IMR-90 (cell line): ENCODE measurements around the gene CPLX3. TPM values are rescaled to one million over a fixed set of nuclear protein-coding genes. Genes with fewer than 3 reads are reported as not detected.
A peak's percentile ranks its signal among the peaks of the same experiment; 100 is the strongest.

Experiments
- ATAC-seq: fragments of 200-7000 bp; cut with Tn5 transposase; 2 replicates; pipeline ENCODE4 v1.9.1; 2020; ENCODE audit warnings: low read depth, mild to moderate bottlenecking, moderate library complexity
- BruUV-seq: library from RNA; stranded (reverse); fragments of 400-500 nt; replicated peaks from 2 replicates; lab custom pipeline; 2021; lab: Mats Ljungman, UMichigan
- CTCF ChIA-PET: fragments of 300-600 bp; formaldehyde crosslinking; extraction: SDS; loops from one replicate; lab custom pipeline; 2021; ENCODE audit warnings: antibody characterized with exemption; lab: Yijun Ruan, JAX
- POLR2A ChIA-PET: fragments of 300-600 bp; sonication (Branson Sonifier 250); formaldehyde crosslinking; loops from one replicate; lab custom pipeline; 2022; ENCODE audit warnings: antibody characterized with exemption; ENCODE audit not compliant: unreplicated experiment; lab: Charles Lee
- DNase-seq: peaks from one replicate; pipeline ENCODE4 v3.0.0; 2013
- H2AFZ ChIP-seq: replicated peaks from 2 replicates; pipeline ENCODE3; 2013; ENCODE audit warnings: low read length, mild to moderate bottlenecking; ENCODE audit not compliant: poor library complexity
- H2AK5ac ChIP-seq: 2 replicates; pipeline ENCODE4 v1.6.1; 2013; ENCODE audit warnings: low read depth, low read length, inconsistent platforms
- H2AK9ac ChIP-seq: replicated peaks from 2 replicates; pipeline ENCODE3; 2013; ENCODE audit warnings: mild to moderate bottlenecking, low read depth, low read length, moderate library complexity; ENCODE audit not compliant: poor library complexity
- H2BK120ac ChIP-seq: 2 replicates; pipeline ENCODE4 v1.6.1; 2013; ENCODE audit warnings: low read depth, low read length, inconsistent platforms
- H2BK15ac ChIP-seq: 3 replicates; pipeline ENCODE4 v1.6.1; 2013; ENCODE audit warnings: low read depth, low read length, inconsistent platforms
- H2BK20ac ChIP-seq: 2 replicates; pipeline ENCODE4 v1.6.1; 2013; ENCODE audit warnings: low read depth, mild to moderate bottlenecking, inconsistent platforms, low read length, moderate library complexity
- H2BK5ac ChIP-seq: 2 replicates; pipeline ENCODE4 v1.6.1; 2013; ENCODE audit warnings: mild to moderate bottlenecking, low read depth, low read length, inconsistent platforms; ENCODE audit not compliant: poor library complexity, severe bottlenecking
- H3K14ac ChIP-seq: replicated peaks from 2 replicates; pipeline ENCODE4 v1.6.1; 2013; ENCODE audit warnings: low read depth, low read length, inconsistent platforms
- H3K18ac ChIP-seq: 2 replicates; pipeline ENCODE4 v1.6.1; 2013; ENCODE audit warnings: low read depth, low read length, control low read depth
- H3K23ac ChIP-seq: 2 replicates; pipeline ENCODE4 v1.6.1; 2013; ENCODE audit warnings: low read depth, low read length, inconsistent platforms
- H3K27ac ChIP-seq: 2 replicates; pipeline ENCODE4 v1.5.1; 2013; ENCODE audit warnings: mild to moderate bottlenecking, control low read depth, low read length; ENCODE audit not compliant: insufficient read depth
- H3K27me3 ChIP-seq: 2 replicates; pipeline ENCODE4 v1.6.1; 2013; ENCODE audit warnings: low read length; ENCODE audit not compliant: control insufficient read depth, insufficient read depth
- H3K36me3 ChIP-seq: 2 replicates; pipeline ENCODE4 v1.6.1; 2013; ENCODE audit warnings: low read length, mixed read lengths; ENCODE audit not compliant: control insufficient read depth, insufficient read depth
- H3K4ac ChIP-seq: 2 replicates; pipeline ENCODE4 v1.6.1; 2013; ENCODE audit warnings: low read depth, low read length, inconsistent platforms
- H3K4me1 ChIP-seq: 2 replicates; pipeline ENCODE4 v1.6.1; 2013; ENCODE audit warnings: low read length, mixed read lengths; ENCODE audit not compliant: control insufficient read depth, insufficient read depth
- H3K4me2 ChIP-seq: 2 replicates; pipeline ENCODE4 v1.6.1; 2013; ENCODE audit warnings: low read depth, mild to moderate bottlenecking, control low read depth, low read length, moderate library complexity
- H3K4me3 ChIP-seq: 2 replicates; pipeline ENCODE4 v1.5.1; 2013; ENCODE audit warnings: low read depth, mild to moderate bottlenecking, control low read depth, low read length, moderate library complexity; ENCODE audit not compliant: insufficient read depth
- H3K56ac ChIP-seq: 2 replicates; pipeline ENCODE4 v1.6.1; 2013; ENCODE audit warnings: low read length, inconsistent platforms; ENCODE audit not compliant: insufficient read depth; ENCODE audit errors: extremely low read depth
- H3K79me1 ChIP-seq, 2 experiments: 2 replicates each; pipeline ENCODE4 v1.6.1; 2013; ENCODE audit warnings: low read length in 2 of 2, inconsistent platforms in 1 of 2, low read depth in 1 of 2
- H3K9ac ChIP-seq: 2 replicates; pipeline ENCODE4 v1.6.1; 2013; ENCODE audit warnings: low read depth, low read length, control low read depth
- H3K9me1 ChIP-seq: 2 replicates; pipeline ENCODE4 v1.6.1; 2013; ENCODE audit warnings: low read length, inconsistent platforms; ENCODE audit not compliant: insufficient read depth
- H3K9me3 ChIP-seq: 2 replicates; pipeline ENCODE4 v1.6.1; 2013; ENCODE audit warnings: low read length; ENCODE audit not compliant: control insufficient read depth, insufficient read depth
- H4K20me1 ChIP-seq: 2 replicates; pipeline ENCODE4 v1.6.1; 2013; ENCODE audit warnings: low read length, inconsistent platforms; ENCODE audit not compliant: insufficient read depth
- H4K5ac ChIP-seq: 2 replicates; pipeline ENCODE4 v1.6.1; 2013; ENCODE audit warnings: mild to moderate bottlenecking, low read depth, low read length, control low read depth
- H4K8ac ChIP-seq, 2 experiments: 2 replicates each; pipeline ENCODE4 v1.6.1; 2013; ENCODE audit warnings: low read depth in 2 of 2, low read length in 2 of 2, control low read depth in 1 of 2, inconsistent platforms in 1 of 2
- H4K91ac ChIP-seq: 2 replicates; pipeline ENCODE4 v1.6.1; 2013; ENCODE audit warnings: low read depth, low read length, inconsistent platforms; ENCODE audit not compliant: insufficient read depth
- BHLHE40 ChIP-seq: fragments of 150-350 bp; IDR thresholded peaks from 2 replicates; pipeline ENCODE4 v1.6.1; 2016; ENCODE audit warnings: mild to moderate bottlenecking, low read depth, low read length
- CEBPB ChIP-seq: IDR thresholded peaks from 2 replicates; pipeline ENCODE4 v1.6.1; 2012; ENCODE audit warnings: low read depth, low read length, improper control_type of control experiment
- CHD1 ChIP-seq: IDR thresholded peaks from 2 replicates; pipeline ENCODE4 v1.6.1; 2012; ENCODE audit warnings: low read depth, low read length, improper control_type of control experiment
- FOS ChIP-seq: fragments of 150-350 bp; IDR thresholded peaks from 2 replicates; pipeline ENCODE4 v1.6.1; 2016; ENCODE audit warnings: low read depth, low read length
- MAZ ChIP-seq: IDR thresholded peaks from 2 replicates; pipeline ENCODE4 v1.6.1; 2012; ENCODE audit warnings: low read depth, mild to moderate bottlenecking, low read length, improper control_type of control experiment, moderate library complexity, borderline replicate concordance
- NFE2L2 ChIP-seq: fragments of 150-350 bp; IDR thresholded peaks from 2 replicates; pipeline ENCODE4 v1.6.1; 2016; ENCODE audit warnings: low read depth, mild to moderate bottlenecking, low read length
- POLR2A ChIP-seq: IDR thresholded peaks from 2 replicates; pipeline ENCODE4 v1.6.1; 2012; ENCODE audit warnings: mild to moderate bottlenecking, low read depth, low read length
- RAD21 ChIP-seq: IDR thresholded peaks from 2 replicates; pipeline ENCODE4 v1.6.1; 2012; ENCODE audit warnings: low read length, improper control_type of control experiment
- RCOR1 ChIP-seq: IDR thresholded peaks from 2 replicates; pipeline ENCODE4 v1.6.1; 2012; ENCODE audit warnings: mild to moderate bottlenecking, low read length, improper control_type of control experiment; ENCODE audit not compliant: insufficient replicate concordance
- RFX5 ChIP-seq: IDR thresholded peaks from 2 replicates; pipeline ENCODE4 v1.8.0; 2012; ENCODE audit warnings: low read depth, mild to moderate bottlenecking, low read length, moderate library complexity
- SMC3 ChIP-seq: fragments of 150-350 bp; IDR thresholded peaks from 2 replicates; pipeline ENCODE4 v1.6.1; 2016; ENCODE audit warnings: low read depth, mild to moderate bottlenecking, antibody characterized with exemption, low read length, moderate library complexity
- USF2 ChIP-seq: fragments of 150-350 bp; IDR thresholded peaks from 2 replicates; pipeline ENCODE4 v1.6.1; 2017; ENCODE audit warnings: mild to moderate bottlenecking, antibody characterized with exemption, low read length, low read depth
- WGBS, 2 experiments: methylation state at CpG; one replicate each; pipeline versions ENCODE4 v1.1.5 to v1.1.7; 2013; ENCODE audit warnings: missing lambda C conversion rate in 2 of 2; ENCODE audit not compliant: insufficient read length in 1 of 2; ENCODE audit errors: extremely low coverage in 2 of 2; 5-methylcytosine and 5-hydroxymethylcytosine counted together
- dilution Hi-C: fragments of 300-500 bp; cut with HindIII; formaldehyde crosslinking; loops from one replicate; pipeline ENCODE4 v1.14.3; 2018; ENCODE audit warnings: low sequenced_read_pairs; ENCODE audit not compliant: unreplicated experiment
- in situ Hi-C: fragments of 300-500 bp; cut with MboI; formaldehyde crosslinking; loops from 3 replicates; pipeline ENCODE4 v1.14.3; 2019; ENCODE audit warnings: low sequenced_read_pairs, inconsistent platforms, mixed read lengths
- intact Hi-C: fragments of 100-400 bp; cut with micrococcal nuclease; formaldehyde crosslinking; loops from 2 replicates; pipeline ENCODE4 v1.10.0; 2022
- polyA plus RNA-seq, 3 experiments: library from polyadenylated mRNA; depleted of rRNA; stranded (reverse); fragments of >200 nt; gene quantifications; 2 replicates each; pipeline ENCODE4 v1.2.3, GENCODE V29; 2012; ENCODE audit warnings: low replicate concordance in 1 of 3
- total RNA-seq: library from RNA; depleted of rRNA; stranded (reverse); fragments of >200 nt; gene quantifications from 2 replicates; pipeline ENCODE4 v1.2.3, GENCODE V29; 2012
- TF ChIP-seq, protein P1 (sequence below): conservative IDR thresholded peaks from 2 replicates; pipeline ENCODE4 v1.5.1; 2012; ENCODE audit warnings: mild to moderate bottlenecking, low read depth, low read length, improper control_type of control experiment
- TF ChIP-seq, protein P2 (sequence below): fragments of 150-350 bp; IDR thresholded peaks from 2 replicates; pipeline ENCODE4 v1.6.1; 2016; ENCODE audit warnings: low read depth, mild to moderate bottlenecking, low read length, moderate library complexity, borderline replicate concordance

The CPLX3 gene
- total and polyA plus RNA-seq, 2 of the 4 experiments (the other 2 are of a cell fraction): not detected

DNA sequence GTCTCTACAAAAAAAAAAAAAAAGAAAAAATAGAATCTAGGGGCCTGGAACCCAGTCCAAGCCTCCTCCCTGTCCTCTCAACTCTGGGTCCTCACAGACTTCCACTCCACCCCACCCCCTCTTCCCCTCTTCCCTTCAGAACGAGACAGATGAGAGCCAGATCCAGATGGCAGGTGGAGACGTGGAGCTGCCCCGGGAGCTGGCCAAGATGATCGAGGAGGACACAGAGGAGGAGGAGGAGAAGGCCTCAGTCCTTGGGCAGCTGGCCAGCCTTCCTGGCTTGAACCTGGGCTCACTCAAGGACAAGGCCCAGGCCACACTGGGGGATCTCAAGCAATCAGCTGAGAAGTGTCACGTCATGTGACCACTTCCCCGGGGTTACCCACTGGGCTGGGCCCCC is 3.6 kb downstream of the CPLX3 start:
- DNase-seq (no peak), ATAC-seq (no peak)
- no peak overlapping the region for H2AK5ac ChIP-seq
- H3K36me3 ChIP-seq: no peaks in the 10 kb centered on the region
- 67% methylated on average over 4 of the region's 6 CpGs; no CpG with 5 or more reads in 1 of the 2 experiments for WGBS, 2 experiments
- H3K9me1 ChIP-seq: no peaks in the 10 kb centered on the region
- H3K9me3 ChIP-seq: no peaks in the 10 kb centered on the region
- no peak overlapping the region for H3K14ac ChIP-seq
- H2BK120ac ChIP-seq: no peak overlapping the region
- dilution Hi-C loops (no loop called here), in situ Hi-C loops (no loop called here), intact Hi-C loops (no loop called here)
- H4K8ac ChIP-seq: no peak overlapping the region
- peak overlapping the region; percentile 61 for H2AFZ ChIP-seq
- H2BK20ac ChIP-seq: no peak overlapping the region
- H3K27ac ChIP-seq: no peak overlapping the region
- no peak overlapping the region for H3K23ac ChIP-seq
- peak overlapping the region; percentile 16 for H2AK9ac ChIP-seq
- H3K9ac ChIP-seq: no peak overlapping the region
- H4K91ac ChIP-seq: no peak overlapping the region
- H3K4ac ChIP-seq: no peak overlapping the region
- H3K4me3 ChIP-seq: no peak overlapping the region
- H3K18ac ChIP-seq: no peak overlapping the region
- H3K79me1 ChIP-seq: no peaks in the 10 kb centered on the region
- H3K56ac ChIP-seq: no peak overlapping the region
- CTCF ChIA-PET: no interaction called here
- no peak overlapping the region for H3K4me2 ChIP-seq
- H4K5ac ChIP-seq: no peak overlapping the region
- BruUV-seq: no TSS peak
- H4K20me1 ChIP-seq: no peaks in the 10 kb centered on the region; the same call in 1 of the 2 replicates
- POLR2A ChIA-PET: interaction anchor here (0.5 kb wide), 1 partner anchor 51 kb away, joined by 3 read pairs; no protein-coding TSS in a partner anchor
- no peak overlapping the region for H2BK5ac ChIP-seq
- no peaks in the 10 kb centered on the region for H3K4me1 ChIP-seq
- H3K27me3 ChIP-seq: peaks cover 36% of the 10 kb centered on the region
- no peak overlapping the region for H2BK15ac ChIP-seq
- TF ChIP-seq, protein P1, sequence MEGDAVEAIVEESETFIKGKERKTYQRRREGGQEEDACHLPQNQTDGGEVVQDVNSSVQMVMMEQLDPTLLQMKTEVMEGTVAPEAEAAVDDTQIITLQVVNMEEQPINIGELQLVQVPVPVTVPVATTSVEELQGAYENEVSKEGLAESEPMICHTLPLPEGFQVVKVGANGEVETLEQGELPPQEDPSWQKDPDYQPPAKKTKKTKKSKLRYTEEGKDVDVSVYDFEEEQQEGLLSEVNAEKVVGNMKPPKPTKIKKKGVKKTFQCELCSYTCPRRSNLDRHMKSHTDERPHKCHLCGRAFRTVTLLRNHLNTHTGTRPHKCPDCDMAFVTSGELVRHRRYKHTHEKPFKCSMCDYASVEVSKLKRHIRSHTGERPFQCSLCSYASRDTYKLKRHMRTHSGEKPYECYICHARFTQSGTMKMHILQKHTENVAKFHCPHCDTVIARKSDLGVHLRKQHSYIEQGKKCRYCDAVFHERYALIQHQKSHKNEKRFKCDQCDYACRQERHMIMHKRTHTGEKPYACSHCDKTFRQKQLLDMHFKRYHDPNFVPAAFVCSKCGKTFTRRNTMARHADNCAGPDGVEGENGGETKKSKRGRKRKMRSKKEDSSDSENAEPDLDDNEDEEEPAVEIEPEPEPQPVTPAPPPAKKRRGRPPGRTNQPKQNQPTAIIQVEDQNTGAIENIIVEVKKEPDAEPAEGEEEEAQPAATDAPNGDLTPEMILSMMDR: no peak
- TF ChIP-seq, protein P2, sequence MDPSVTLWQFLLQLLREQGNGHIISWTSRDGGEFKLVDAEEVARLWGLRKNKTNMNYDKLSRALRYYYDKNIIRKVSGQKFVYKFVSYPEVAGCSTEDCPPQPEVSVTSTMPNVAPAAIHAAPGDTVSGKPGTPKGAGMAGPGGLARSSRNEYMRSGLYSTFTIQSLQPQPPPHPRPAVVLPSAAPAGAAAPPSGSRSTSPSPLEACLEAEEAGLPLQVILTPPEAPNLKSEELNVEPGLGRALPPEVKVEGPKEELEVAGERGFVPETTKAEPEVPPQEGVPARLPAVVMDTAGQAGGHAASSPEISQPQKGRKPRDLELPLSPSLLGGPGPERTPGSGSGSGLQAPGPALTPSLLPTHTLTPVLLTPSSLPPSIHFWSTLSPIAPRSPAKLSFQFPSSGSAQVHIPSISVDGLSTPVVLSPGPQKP: no peak
- TF ChIP-seq RCOR1 (no peak), RFX5 (no peak), NFE2L2 (no peak), POLR2A (no peak), MAZ (no peak), SMC3 (no peak), FOS (no peak), CHD1 (no peak), USF2 (no peak), RAD21 (no peak), BHLHE40 (no peak), CEBPB (no peak)
